K562 (cell line): ENCODE measurements around the gene MTFMT. TPM values are rescaled to one million over a fixed set of nuclear protein-coding genes. Genes with fewer than 3 reads are reported as not detected.

Experiments
- ATAC-seq: fragments of 200-7000 bp; cut with Tn5 transposase; 3 replicates; pipeline ENCODE4 v1.9.1; 2020; ENCODE audit warnings: moderate library complexity
- BruUV-seq: library from RNA; stranded (reverse); fragments of 400-500 nt; replicated peaks from 2 replicates; lab custom pipeline; 2021; lab: Mats Ljungman, UMichigan
- CTCF ChIA-PET: fragments of 300-600 bp; formaldehyde crosslinking; extraction: SDS; loops from one replicate; lab custom pipeline; 2021; ENCODE audit warnings: low intra/inter-chr PET ratio; lab: Yijun Ruan, JAX
- POLR2A ChIA-PET: fragments of 300-600, 350-650 bp; sonication (Branson Sonifier 250); formaldehyde crosslinking; extraction: SDS; loops from one replicate; lab custom pipeline; 2021; ENCODE audit warnings: antibody characterized with exemption, inconsistent platforms; lab: Yijun Ruan, JAX
- DNase-seq, 4 experiments: peaks; one replicate each; pipeline versions ENCODE4 v3.0.0 to v3.0.0-alpha.2; 2011 to 2018; ENCODE audit warnings: low spot score in 3 of 4, mixed read lengths in 3 of 4; ENCODE audit errors: extremely low read depth in 1 of 4
- FAIRE-seq: peaks from 2 replicates; lab custom pipeline; 2011; peaks lifted over from hg19 to GRCh38; lab: Jason Lieb, UNC
- H2AFZ ChIP-seq: 2 replicates; pipeline ENCODE4 v1.6.0; 2011; ENCODE audit warnings: low read depth, low read length, control low read depth, inconsistent platforms
- H3K27ac ChIP-seq: fragments of 200-600 bp; 3 replicates; pipeline ENCODE4 v1.8.0; 2011; ENCODE audit warnings: low read depth, mild to moderate bottlenecking, control low read depth, inconsistent platforms, low read length, moderate library complexity, mixed read lengths; ENCODE audit errors: extremely low read depth
- H3K27me3 ChIP-seq, 2 experiments: fragments of 300-600 bp in 1 of 2; 2 replicates in 1 of 2; 3 replicates in 1 of 2; pipeline versions ENCODE4 v1.6.0 to v1.8.0; 2011; ENCODE audit warnings: inconsistent platforms in 2 of 2, low read length in 2 of 2, mild to moderate bottlenecking in 1 of 2, mixed read lengths in 1 of 2, moderate library complexity in 1 of 2; ENCODE audit not compliant: control insufficient read depth in 2 of 2, insufficient read depth in 2 of 2
- H3K36me3 ChIP-seq: fragments of 300-600 bp; 3 replicates; pipeline ENCODE4 v1.8.0; 2011; ENCODE audit warnings: mild to moderate bottlenecking, low read length, inconsistent platforms; ENCODE audit not compliant: control insufficient read depth, insufficient read depth
- H3K4me1 ChIP-seq, 2 experiments: fragments of 200-600 bp in 1 of 2; replicated peaks in 1 of 2; 2 replicates in 1 of 2; 3 replicates in 1 of 2; pipeline versions ENCODE4 v1.5.1 to v1.8.0; 2011; ENCODE audit warnings: inconsistent platforms in 2 of 2, low read length in 2 of 2, mild to moderate bottlenecking in 1 of 2, mixed read lengths in 1 of 2, moderate library complexity in 1 of 2; ENCODE audit not compliant: control insufficient read depth in 2 of 2, insufficient read depth in 2 of 2
- H3K4me2 ChIP-seq: 2 replicates; pipeline ENCODE4 v1.6.1; 2011; ENCODE audit warnings: low read length, control low read depth, inconsistent platforms, mixed read lengths; ENCODE audit not compliant: insufficient read depth
- H3K4me3 ChIP-seq: fragments of 200-600 bp; sonication (generic), shearing (Covaris generic); 2 replicates; pipeline ENCODE4 v1.5.1; 2016; ENCODE audit warnings: control low read depth, inconsistent platforms
- H3K79me2 ChIP-seq: fragments of 200-600 bp; 3 replicates; pipeline ENCODE4 v1.8.0; 2011; ENCODE audit warnings: low read length, inconsistent platforms; ENCODE audit not compliant: control insufficient read depth, insufficient read depth
- H3K9ac ChIP-seq, 2 experiments: 2 replicates each; pipeline versions ENCODE4 v1.6.0 to v1.6.1; 2011; ENCODE audit warnings: low read depth in 2 of 2, low read length in 2 of 2, control low read depth in 1 of 2, inconsistent platforms in 1 of 2, mild to moderate bottlenecking in 1 of 2, mixed read lengths in 1 of 2; ENCODE audit not compliant: insufficient read depth in 1 of 2
- H3K9me1 ChIP-seq: one replicate; pipeline ENCODE4 v1.6.0; 2011; ENCODE audit warnings: inconsistent platforms, mild to moderate bottlenecking, low read length, moderate library complexity; ENCODE audit not compliant: control insufficient read depth, insufficient read depth
- H3K9me3 ChIP-seq: replicated peaks from 2 replicates; pipeline ENCODE4 v1.5.1; 2011; ENCODE audit warnings: low read depth, low read length, inconsistent platforms; ENCODE audit not compliant: control insufficient read depth, insufficient read depth
- H4K20me1 ChIP-seq: replicated peaks from 2 replicates; pipeline ENCODE4 v1.6.1; 2011; ENCODE audit warnings: low read length, inconsistent platforms, mixed read lengths; ENCODE audit not compliant: control insufficient read depth, insufficient read depth
- ETV5 ChIP-seq: sonication (generic); formaldehyde crosslinking; IDR thresholded peaks from 2 replicates; pipeline ENCODE4 v1.4.0; 2020; ENCODE audit warnings: low read depth, mild to moderate bottlenecking, missing genetic modification reagents
- FOXJ3 ChIP-seq: sonication (generic); formaldehyde crosslinking; IDR thresholded peaks from 2 replicates; pipeline ENCODE4 v1.4.0; 2020; ENCODE audit warnings: mild to moderate bottlenecking, missing genetic modification reagents
- FOXM1 ChIP-seq, 2 experiments: fragments of 450-650 bp in 1 of 2; sonication (generic) in 1 of 2; formaldehyde crosslinking in 1 of 2; IDR thresholded peaks; 2 replicates each; pipeline versions ENCODE4 v1.6.1 to v1.9.0; 2017 to 2022; ENCODE audit warnings: low read depth in 2 of 2, mild to moderate bottlenecking in 2 of 2, missing genetic modification reagents in 1 of 2, moderate library complexity in 1 of 2
- KDM4B ChIP-seq, 2 experiments: fragments of 450-650 bp in 1 of 2; sonication (generic) in 1 of 2; IDR thresholded peaks; 2 replicates each; pipeline ENCODE4 v1.6.1; 2016 to 2017; ENCODE audit warnings: borderline replicate concordance in 2 of 2, antibody characterized with exemption in 1 of 2, low read depth in 1 of 2, mild to moderate bottlenecking in 1 of 2
- MBD2 ChIP-seq: sonication (generic); IDR thresholded peaks from 2 replicates; pipeline ENCODE4 v1.6.1; 2016; ENCODE audit warnings: low read depth, borderline replicate concordance
- NCOA6 ChIP-seq: fragments of 450-650 bp; IDR thresholded peaks from 2 replicates; pipeline ENCODE4 v1.6.1; 2017; ENCODE audit warnings: mild to moderate bottlenecking
- NFXL1 ChIP-seq: fragments of 450-650 bp; formaldehyde crosslinking; IDR thresholded peaks from 2 replicates; pipeline ENCODE4 v1.4.0; 2021; ENCODE audit warnings: mild to moderate bottlenecking
- NUFIP1 ChIP-seq: fragments of 450-650 bp; IDR thresholded peaks from 2 replicates; pipeline ENCODE4 v1.6.1; 2018; ENCODE audit not compliant: partially characterized antibody
- PHF21A ChIP-seq: fragments of 450-650 bp; IDR thresholded peaks from 2 replicates; pipeline ENCODE4 v1.6.1; 2017; ENCODE audit warnings: low read depth, borderline replicate concordance
- RUNX1 ChIP-seq: sonication (generic); IDR thresholded peaks from 2 replicates; pipeline ENCODE4 v1.6.1; 2016; ENCODE audit warnings: antibody characterized with exemption, low read depth
- SRSF9 ChIP-seq: fragments of 200-400 bp; formaldehyde crosslinking; IDR thresholded peaks from 2 replicates; pipeline ENCODE4 v1.6.1; 2017; ENCODE audit warnings: low read depth, low read length, borderline replicate concordance
- XRCC3 ChIP-seq: fragments of 450-650 bp; IDR thresholded peaks from 2 replicates; pipeline ENCODE4 v1.6.1; 2017; ENCODE audit warnings: mild to moderate bottlenecking, moderate library complexity
- ZNF445 ChIP-seq: fragments of 250-450 bp; sonication (Bioruptor Pico); IDR thresholded peaks from 2 replicates; pipeline ENCODE4 v1.4.0; 2020; ENCODE audit warnings: low read depth, mild to moderate bottlenecking, moderate library complexity
- ZNF717 ChIP-seq: fragments of 250-450 bp; sonication (Bioruptor Pico); IDR thresholded peaks from 2 replicates; pipeline ENCODE4 v1.5.0; 2021
- ZNF79 ChIP-seq: fragments of 250-450 bp; sonication (Bioruptor Pico); IDR thresholded peaks from 2 replicates; pipeline ENCODE4 v1.4.0; 2020; ENCODE audit warnings: low read depth, mild to moderate bottlenecking, moderate library complexity
- WGBS: fragments of 100-300 bp; shearing (Covaris generic); methylation state at CpG from one replicate; pipeline ENCODE4 v1.1.6; 2016; ENCODE audit warnings: low coverage, mixed read lengths; ENCODE audit not compliant: insufficient coverage; ENCODE audit errors: missing lambda C conversion rate; 5-methylcytosine and 5-hydroxymethylcytosine counted together
- in situ Hi-C: fragments of 300-500 bp; cut with MboI; formaldehyde crosslinking; loops from 4 replicates; pipeline ENCODE4 v1.15.0; 2018; ENCODE audit warnings: inconsistent platforms, mixed read lengths
- intact Hi-C: fragments of 100-400 bp; cut with micrococcal nuclease; formaldehyde crosslinking; loops from 2 replicates; pipeline ENCODE4 v1.14.2; 2022
- polyA plus RNA-seq, 8 experiments: library from polyadenylated mRNA; depleted of rRNA in 4 of 8; stranded (reverse) in 5 of 8; unstranded in 3 of 8; fragments of >200 nt; fragmentation: Nextera tagmentation in 2 of 8; fragmentation: Illumina TruSeq in 1 of 8; extraction: Ambion mirVana in 2 of 8; extraction: Trizol in 1 of 8; gene quantifications; 2 replicates each; pipeline versions ENCODE4 v1.2.1 to v1.2.3, GENCODE V29; 2011 to 2014; ENCODE audit warnings: inconsistent platforms in 1 of 8, missing spikeins in 1 of 8
- total RNA-seq, 7 experiments: library from RNA; depleted of rRNA in 6 of 7; stranded (reverse); fragments of >200 nt in 6 of 7; fragmentation: Illumina TruSeq in 2 of 7; extraction: Trizol in 2 of 7; gene quantifications; 2 replicates each; pipeline versions ENCODE4 v1.2.1 to v1.2.3, GENCODE V29; 2011 to 2021; ENCODE audit warnings: low replicate concordance in 1 of 7
- TF ChIP-seq, protein P1 (sequence below): IDR thresholded peaks from 2 replicates; pipeline ENCODE4 v1.6.1; 2012; ENCODE audit warnings: low read depth, low read length, improper control_type of control experiment, borderline replicate concordance
- TF ChIP-seq, protein P2 (sequence below): fragments of 450-650 bp; IDR thresholded peaks from one replicate; pipeline ENCODE4 v1.6.1; 2018; ENCODE audit warnings: mild to moderate bottlenecking, moderate library complexity; ENCODE audit not compliant: partially characterized antibody
- TF ChIP-seq, protein P3 (sequence below): sonication (generic); formaldehyde crosslinking; IDR thresholded peaks from 2 replicates; pipeline ENCODE4 v1.8.1; 2023; ENCODE audit warnings: mild to moderate bottlenecking, missing genetic modification reagents, moderate library complexity

The MTFMT gene
- total and polyA plus RNA-seq, 9 of the 15 experiments (the other 6 are each of a cell fraction or from before 2014, with no cell fraction given), result 1.4 to 31.1 (median 16.2) TPM

DNA sequence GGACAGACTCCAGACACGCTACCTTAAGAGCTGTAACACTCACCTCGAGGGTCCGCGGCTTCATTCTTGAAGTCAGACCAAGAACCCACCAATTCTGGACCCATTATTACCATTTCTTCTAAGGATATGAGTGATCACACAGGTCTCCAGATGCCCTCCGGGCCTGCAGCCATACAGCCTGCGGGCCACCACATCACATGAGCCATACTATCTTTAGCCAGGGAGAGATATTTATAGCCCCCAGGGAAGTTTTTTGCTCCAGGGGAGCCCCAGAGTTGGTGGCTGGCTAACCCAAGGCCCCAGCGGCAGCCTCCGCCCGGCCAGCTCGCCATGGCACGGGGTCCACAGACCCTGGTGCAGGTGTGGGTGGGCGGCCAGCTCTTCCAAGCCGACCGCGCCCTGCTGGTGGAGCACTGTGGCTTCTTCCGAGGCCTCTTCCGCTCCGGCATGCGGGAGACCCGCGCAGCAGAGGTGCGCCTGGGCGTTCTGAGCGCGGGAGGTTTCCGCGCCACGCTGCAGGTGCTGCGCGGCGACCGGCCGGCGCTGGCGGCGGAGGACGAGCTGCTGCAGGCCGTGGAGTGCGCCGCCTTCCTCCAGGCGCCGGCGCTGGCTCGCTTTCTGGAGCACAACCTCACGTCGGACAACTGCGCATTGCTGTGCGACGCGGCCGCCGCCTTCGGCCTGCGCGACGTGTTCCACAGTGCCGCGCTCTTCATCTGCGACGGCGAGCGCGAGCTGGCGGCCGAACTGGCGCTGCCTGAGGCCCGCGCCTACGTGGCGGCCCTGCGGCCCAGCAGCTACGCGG is 47.2 kb upstream of the MTFMT start, which contains the start of gene KBTBD13:
TSS of gene KBTBD13 (plus strand) at position 261 of the 805 bp plus-strand sequence. CDS start at position 331, 70 bp downstream.
- Histone ChIP-seq H2AFZ (no peak within 1 kb of the TSS), H4K20me1 (no peaks in the 10 kb centered on the region), H3K4me1 (peaks cover 0 to 16% of the 10 kb centered on the region in 2 experiments; a peak in 2 of 5 replicates), H3K4me3 (no peak within 1 kb of the TSS), H3K27me3 (peaks cover 7 to 22% of the 10 kb centered on the region in 2 experiments; a peak in 3 of 5 replicates), H3K27ac (no peak within 1 kb of the TSS), H3K9me3 (no peaks in the 10 kb centered on the region; the same call in 1 of the 2 replicates), H3K36me3 (no peaks in the 10 kb centered on the region), H3K4me2 (no peak within 1 kb of the TSS), H3K9me1 (no peaks in the 10 kb centered on the region), H3K79me2 (no peaks in the 10 kb centered on the region), H3K9ac (no peak within 1 kb of the TSS)
- in situ Hi-C loops, result no loop called here
- ChIA-PET POLR2A (no interaction called here), CTCF (no interaction called here)
- BruUV-seq, result TSS peak; percentile 89
- no peak for ATAC-seq
- intact Hi-C loops, result no loop called here
- FAIRE-seq, result no peak
- 82% methylated on average over 54 of the region's 73 CpGs for WGBS
- DNase-seq, result no peak
- TF ChIP-seq FOXM1 (IDR thresholded peaks at IDR 0.05; ENCODE audit: low read depth), result no peak
- no peak for TF ChIP-seq FOXM1 (CRISPR knock-in tag; IDR thresholded peaks at IDR 0.05; ENCODE audit: low read depth)
- no peak for TF ChIP-seq NFXL1 (CRISPR knock-in tag)
- no peak for TF ChIP-seq ZNF717 (CRISPR knock-in tag)
- TF ChIP-seq KDM4B (IDR thresholded peaks at IDR 0.05; ENCODE audit: borderline replicate concordance in 2 of 2, low read depth in 1 of 2), result no peak
- TF ChIP-seq FOXJ3 (CRISPR knock-in tag), result no peak
- TF ChIP-seq NUFIP1, result no peak
- TF ChIP-seq, protein P1, sequence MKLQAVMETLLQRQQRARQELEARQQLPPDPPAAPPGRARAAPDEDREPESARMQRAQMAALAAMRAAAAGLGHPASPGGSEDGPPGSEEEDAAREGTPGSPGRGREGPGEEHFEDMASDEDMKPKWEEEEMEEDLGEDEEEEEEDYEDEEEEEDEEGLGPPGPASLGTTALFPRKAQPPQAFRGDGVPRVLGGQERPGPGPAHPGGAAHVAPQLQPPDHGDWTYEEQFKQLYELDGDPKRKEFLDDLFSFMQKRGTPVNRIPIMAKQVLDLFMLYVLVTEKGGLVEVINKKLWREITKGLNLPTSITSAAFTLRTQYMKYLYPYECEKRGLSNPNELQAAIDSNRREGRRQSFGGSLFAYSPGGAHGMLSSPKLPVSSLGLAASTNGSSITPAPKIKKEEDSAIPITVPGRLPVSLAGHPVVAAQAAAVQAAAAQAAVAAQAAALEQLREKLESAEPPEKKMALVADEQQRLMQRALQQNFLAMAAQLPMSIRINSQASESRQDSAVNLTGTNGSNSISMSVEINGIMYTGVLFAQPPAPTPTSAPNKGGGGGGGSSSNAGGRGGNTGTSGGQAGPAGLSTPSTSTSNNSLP, result no peak
- no peak for TF ChIP-seq ZNF445 (CRISPR knock-in tag)
- no peak for TF ChIP-seq XRCC3
- TF ChIP-seq NCOA6, result no peak
- no peak for TF ChIP-seq ETV5 (CRISPR knock-in tag)
- TF ChIP-seq ZNF79 (CRISPR knock-in tag), result no peak
- no peak for TF ChIP-seq SRSF9
- TF ChIP-seq, protein P2, sequence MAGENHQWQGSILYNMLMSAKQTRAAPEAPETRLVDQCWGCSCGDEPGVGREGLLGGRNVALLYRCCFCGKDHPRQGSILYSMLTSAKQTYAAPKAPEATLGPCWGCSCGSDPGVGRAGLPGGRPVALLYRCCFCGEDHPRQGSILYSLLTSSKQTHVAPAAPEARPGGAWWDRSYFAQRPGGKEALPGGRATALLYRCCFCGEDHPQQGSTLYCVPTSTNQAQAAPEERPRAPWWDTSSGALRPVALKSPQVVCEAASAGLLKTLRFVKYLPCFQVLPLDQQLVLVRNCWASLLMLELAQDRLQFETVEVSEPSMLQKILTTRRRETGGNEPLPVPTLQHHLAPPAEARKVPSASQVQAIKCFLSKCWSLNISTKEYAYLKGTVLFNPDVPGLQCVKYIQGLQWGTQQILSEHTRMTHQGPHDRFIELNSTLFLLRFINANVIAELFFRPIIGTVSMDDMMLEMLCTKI, result no peak
- TF ChIP-seq, protein P3, sequence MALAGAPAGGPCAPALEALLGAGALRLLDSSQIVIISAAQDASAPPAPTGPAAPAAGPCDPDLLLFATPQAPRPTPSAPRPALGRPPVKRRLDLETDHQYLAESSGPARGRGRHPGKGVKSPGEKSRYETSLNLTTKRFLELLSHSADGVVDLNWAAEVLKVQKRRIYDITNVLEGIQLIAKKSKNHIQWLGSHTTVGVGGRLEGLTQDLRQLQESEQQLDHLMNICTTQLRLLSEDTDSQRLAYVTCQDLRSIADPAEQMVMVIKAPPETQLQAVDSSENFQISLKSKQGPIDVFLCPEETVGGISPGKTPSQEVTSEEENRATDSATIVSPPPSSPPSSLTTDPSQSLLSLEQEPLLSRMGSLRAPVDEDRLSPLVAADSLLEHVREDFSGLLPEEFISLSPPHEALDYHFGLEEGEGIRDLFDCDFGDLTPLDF (CRISPR knock-in tag), result no peak
- no peak for TF ChIP-seq RUNX1
- TF ChIP-seq PHF21A, result no peak
- no peak for TF ChIP-seq MBD2
